OCI-LY1 (cell line): ENCODE measurements around the gene CCNT2.

Experiments
- H2AFZ ChIP-seq: fragments of 200-600 bp; sonication (generic), shearing (Covaris generic); 2 replicates; pipeline ENCODE4 v1.6.0; 2014; ENCODE audit warnings: antibody characterized with exemption, mild to moderate bottlenecking, low read length
- H3F3A ChIP-seq: fragments of 200-600 bp; sonication (generic), shearing (Covaris generic); 2 replicates; pipeline ENCODE4 v1.6.0; 2014; ENCODE audit warnings: mild to moderate bottlenecking, antibody characterized with exemption, low read length, moderate library complexity; ENCODE audit not compliant: insufficient read depth
- H3K27ac ChIP-seq: fragments of 200-600 bp; sonication (generic); 2 replicates; pipeline ENCODE4 v1.5.1; 2014; ENCODE audit warnings: low read length, mixed run types, mild to moderate bottlenecking, low read depth; ENCODE audit not compliant: poor library complexity, severe bottlenecking
- H3K27me3 ChIP-seq: fragments of 200-600 bp; sonication (generic); 2 replicates; pipeline ENCODE4 v1.6.0; 2014; ENCODE audit warnings: antibody characterized with exemption, mild to moderate bottlenecking, low read length, moderate library complexity; ENCODE audit not compliant: insufficient read depth
- H3K36me3 ChIP-seq: fragments of 200-600 bp; sonication (generic); 2 replicates; pipeline ENCODE4 v1.6.1; 2014; ENCODE audit warnings: mild to moderate bottlenecking, antibody characterized with exemption, low read length, moderate library complexity, mixed read lengths; ENCODE audit not compliant: insufficient read depth
- H3K4me1 ChIP-seq: fragments of 200-600 bp; sonication (generic); 2 replicates; pipeline ENCODE4 v1.5.1; 2014; ENCODE audit warnings: mild to moderate bottlenecking, low read length, moderate library complexity; ENCODE audit not compliant: insufficient read depth, severe bottlenecking
- H3K4me2 ChIP-seq: fragments of 200-600 bp; sonication (generic), shearing (Covaris generic); 2 replicates; pipeline ENCODE4 v1.6.1; 2014; ENCODE audit warnings: low read length
- H3K4me3 ChIP-seq: fragments of 200-600 bp; sonication (generic); 2 replicates; pipeline ENCODE4 v1.5.1; 2014; ENCODE audit warnings: low read length, low read depth, mild to moderate bottlenecking, mixed read lengths; ENCODE audit not compliant: poor library complexity, severe bottlenecking
- H3K79me2 ChIP-seq: fragments of 200-600 bp; shearing (Covaris generic); 2 replicates; pipeline ENCODE4 v1.6.1; 2016; ENCODE audit warnings: mixed run types, low read length, mixed read lengths; ENCODE audit not compliant: insufficient read depth
- H3K9ac ChIP-seq: fragments of 200-600 bp; sonication (generic), shearing (Covaris generic); 2 replicates; pipeline ENCODE4 v1.6.1; 2014; ENCODE audit warnings: mild to moderate bottlenecking, low read length, mixed read lengths
- H3K9me2 ChIP-seq: fragments of 200-600 bp; sonication (generic), shearing (Covaris generic); 2 replicates; pipeline ENCODE4 v1.6.1; 2014; ENCODE audit warnings: low read depth, mild to moderate bottlenecking, low read length, mixed read lengths
- H3K9me3 ChIP-seq: fragments of 200-600 bp; shearing (Covaris generic); 2 replicates; pipeline ENCODE4 v1.6.1; 2014; ENCODE audit warnings: low read length, mixed read lengths
- H4K20me1 ChIP-seq: fragments of 200-600 bp; sonication (generic), shearing (Covaris generic); 2 replicates; pipeline ENCODE4 v1.6.0; 2016; ENCODE audit warnings: mild to moderate bottlenecking, low read length; ENCODE audit not compliant: insufficient read depth
- CTCF ChIP-seq: fragments of 200-600 bp; sonication (generic), shearing (Covaris generic); IDR thresholded peaks from 2 replicates; pipeline ENCODE4 v1.5.1; 2017; ENCODE audit warnings: mild to moderate bottlenecking, antibody characterized with exemption, low read length, moderate library complexity, mixed read lengths
- EZH2 ChIP-seq: fragments of 200-600 bp; sonication (generic), shearing (Covaris generic); IDR thresholded peaks from 2 replicates; pipeline ENCODE4 v1.8.0; 2017; ENCODE audit warnings: borderline replicate concordance, mixed run types, mild to moderate bottlenecking, antibody characterized with exemption, low read length, moderate library complexity, mixed read lengths

Gene CCNT2

GRCh38 chr2:134950886-134951285, 32.3 kb downstream of the CCNT2 start:
- Histone ChIP-seq H4K20me1 (no peaks in the 10 kb centered on the region), H3K4me3 (no peak overlapping the region), H3F3A (no peaks in the 10 kb centered on the region), H3K79me2 (no peaks in the 10 kb centered on the region), H3K27me3 (no peaks in the 10 kb centered on the region), H3K4me1 (no peaks in the 10 kb centered on the region), H3K9me3 (no peaks in the 10 kb centered on the region), H3K4me2 (no peak overlapping the region), H2AFZ (no peak overlapping the region), H3K9ac (no peak overlapping the region), H3K27ac (no peak overlapping the region), H3K36me3 (peaks cover 95% of the 10 kb centered on the region), H3K9me2 (no peaks in the 10 kb centered on the region)
- no peak for TF ChIP-seq CTCF
- no peak for TF ChIP-seq EZH2

- Histone ChIP-seq H4K20me1 (no peaks in the 10 kb centered on the region), H3K4me1 (no peaks in the 10 kb centered on the region), H3K9ac (no peak overlapping the region), H2AFZ (no peak overlapping the region), H3K27ac (no peak overlapping the region), H3F3A (no peaks in the 10 kb centered on the region), H3K79me2 (no peaks in the 10 kb centered on the region), H3K36me3 (peaks cover 99% of the 10 kb centered on the region), H3K4me3 (no peak overlapping the region), H3K9me2 (no peaks in the 10 kb centered on the region), H3K9me3 (no peaks in the 10 kb centered on the region), H3K4me2 (no peak overlapping the region), H3K27me3 (no peaks in the 10 kb centered on the region)
- no peak for TF ChIP-seq EZH2
- no peak for TF ChIP-seq CTCF
Measured at GRCh38 chr2:134952608-134953007, 34.0 kb downstream of the CCNT2 start.

GRCh38 chr2:134954065-134954464, 35.4 kb downstream of the CCNT2 start:
- Histone ChIP-seq H3K36me3 (peaks cover 93% of the 10 kb centered on the region), H3K4me3 (no peak overlapping the region), H3K4me1 (no peaks in the 10 kb centered on the region), H3K4me2 (no peak overlapping the region), H3K9me2 (no peaks in the 10 kb centered on the region), H3K9ac (no peak overlapping the region), H4K20me1 (no peaks in the 10 kb centered on the region), H3K27me3 (no peaks in the 10 kb centered on the region), H3F3A (no peaks in the 10 kb centered on the region), H3K79me2 (no peaks in the 10 kb centered on the region), H3K27ac (no peak overlapping the region), H3K9me3 (no peaks in the 10 kb centered on the region), H2AFZ (no peak overlapping the region)
- TF ChIP-seq EZH2 (no peak), CTCF (no peak)
